Left forelimb (tissue), 1 donor: Measurements from ENCODE around the gene TCERG1L.
"Not testable (repeated sequence)": the region's sequence is repeated elsewhere in the genome, so short reads cannot be mapped to it uniquely, and the experiment has no call there.

ENCODE experiments used
- DNase-seq: peaks from one replicate; pipeline ENCODE4 v3.0.0-alpha.2; 2018; ENCODE audit warnings: low spot score

Gene TCERG1L

DNA sequence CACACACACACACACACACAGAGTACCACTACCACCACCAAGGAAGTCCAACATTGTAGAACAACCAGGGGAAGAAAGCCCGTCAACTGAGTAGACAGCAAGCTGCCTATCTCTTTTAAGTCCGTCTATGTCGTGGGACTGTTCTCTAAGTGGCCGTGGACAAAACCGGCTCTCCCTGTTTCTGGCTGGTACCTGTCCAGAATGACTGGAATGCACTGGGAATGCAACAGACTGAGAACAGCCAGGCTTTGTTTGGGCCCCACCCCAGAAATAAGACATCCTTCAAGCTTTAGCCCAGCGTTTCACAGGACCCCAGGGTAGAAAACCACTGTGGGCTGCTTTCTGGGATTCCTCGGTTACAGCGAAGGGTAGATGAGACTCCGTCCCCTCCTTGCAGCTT, 203.6 kb downstream of the TCERG1L start:
- no peak for DNase-seq

DNA sequence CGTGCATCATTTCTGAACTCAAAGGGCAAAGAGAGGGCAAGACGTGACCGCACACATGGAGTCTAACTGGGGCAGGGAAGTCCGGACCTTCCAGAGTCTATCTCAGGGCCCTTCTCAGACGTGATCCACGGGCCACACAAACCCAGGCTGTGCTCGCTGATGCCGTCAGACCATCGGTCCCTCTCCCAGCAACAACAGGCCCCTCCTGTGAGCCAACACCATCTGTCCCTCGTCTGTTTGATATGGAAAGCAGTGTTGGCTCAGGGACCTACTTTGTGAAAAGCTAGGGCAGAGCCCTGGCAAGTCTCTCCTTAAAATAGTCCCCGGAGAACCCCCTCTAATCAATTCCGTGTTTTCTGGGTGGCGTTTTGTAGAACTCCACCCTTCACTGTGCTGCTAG, 208.8 kb downstream of the TCERG1L start:
- no peak for DNase-seq

- no peak for DNase-seq
Observed at GRCh38 chr10:131102147-131102546, 209.4 kb downstream of the TCERG1L start.

DNA sequence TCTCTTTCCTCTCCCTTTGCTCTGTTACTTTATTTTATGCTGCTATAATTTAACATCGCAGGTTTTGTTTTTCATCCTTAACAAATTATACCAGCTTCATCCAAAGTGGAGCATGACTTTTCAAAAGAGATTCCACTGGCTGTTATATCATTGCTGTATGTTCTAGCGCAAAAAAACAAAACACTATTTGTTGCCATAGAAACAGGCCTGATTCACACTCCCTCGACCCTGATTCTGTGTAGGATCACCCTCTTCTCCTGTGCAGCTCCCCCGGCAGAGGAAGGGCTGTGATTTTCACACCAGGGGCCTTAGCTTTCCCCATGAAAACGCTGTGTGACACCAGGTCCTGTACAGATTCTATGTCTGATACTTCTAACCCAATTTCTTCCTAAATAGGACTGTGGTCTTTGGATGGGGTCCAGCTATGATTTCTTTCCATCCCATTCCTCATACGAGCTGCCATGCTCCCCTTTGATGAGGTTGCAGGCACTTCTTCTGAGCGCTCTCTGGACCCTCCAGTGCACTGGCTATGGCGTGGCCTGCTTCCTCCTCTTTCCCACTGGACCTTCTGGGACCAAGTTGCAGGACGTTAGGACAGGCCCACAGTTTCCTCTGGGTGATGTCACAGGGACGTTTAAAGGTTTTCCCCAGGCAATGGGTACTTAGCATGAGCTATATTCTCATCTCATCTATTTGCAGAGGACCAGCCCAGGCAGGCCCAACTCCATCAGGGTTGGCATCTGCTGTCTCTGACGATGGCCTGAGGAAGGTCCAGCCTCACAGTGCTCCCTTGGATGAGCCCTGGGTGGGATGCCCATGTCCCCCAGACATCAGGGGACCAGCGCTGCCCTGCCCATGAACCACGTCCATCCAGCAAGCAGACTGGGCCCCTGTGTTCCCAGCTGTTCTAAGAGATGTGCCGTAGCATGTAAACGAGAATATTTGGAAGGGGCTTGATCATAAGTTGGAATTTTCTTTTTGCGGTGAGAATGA, 210.8 kb downstream of the TCERG1L start:
- DNase-seq = not testable (repeated sequence)

- DNase-seq = no peak
Observed at GRCh38 chr10:131099028-131099726, 212.3 kb downstream of the TCERG1L start.

DNA sequence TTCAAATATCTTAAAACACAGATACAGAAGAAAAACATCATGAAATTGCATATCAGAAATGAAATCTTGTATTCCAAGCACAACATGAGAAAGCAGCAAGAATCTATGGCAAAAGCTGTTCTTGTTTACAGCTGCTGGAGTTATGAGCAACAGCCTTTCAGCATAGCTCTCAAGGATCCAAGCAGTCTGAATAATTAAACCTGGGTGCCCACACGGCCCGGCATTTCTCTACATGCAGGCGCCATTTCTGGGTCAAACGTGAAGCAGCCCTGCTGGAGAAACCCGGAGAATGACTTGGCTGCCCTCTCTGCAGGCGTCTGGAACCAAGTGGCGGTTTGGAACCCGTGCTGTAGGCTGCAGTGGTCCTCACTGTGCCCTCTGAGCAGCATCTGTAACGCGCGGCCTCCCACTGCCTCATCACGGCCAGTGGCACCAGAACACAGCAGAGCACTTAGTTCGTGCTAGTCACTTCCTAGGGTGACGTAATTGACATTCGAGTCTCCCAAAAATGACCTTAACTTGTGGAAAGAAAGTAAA, 213.0 kb downstream of the TCERG1L start:
- no peak for DNase-seq

GRCh38 chr10:131096031-131096430, 215.5 kb downstream of the TCERG1L start:
- no peak for DNase-seq

DNA sequence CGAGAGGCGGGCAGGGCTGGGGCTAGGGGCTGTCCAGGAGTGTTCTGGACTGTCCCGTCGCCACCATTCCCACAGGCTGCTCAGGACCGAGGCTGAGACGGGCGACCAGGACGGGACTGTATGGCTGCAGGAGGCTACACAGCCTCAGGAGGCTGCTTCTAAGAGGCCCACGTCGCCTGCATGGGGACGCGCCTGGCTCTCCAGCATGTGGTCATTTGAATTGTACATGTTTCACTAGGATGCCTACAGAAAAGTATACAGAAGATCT, 216.3 kb downstream of the TCERG1L start:
- no peak for DNase-seq

DNA sequence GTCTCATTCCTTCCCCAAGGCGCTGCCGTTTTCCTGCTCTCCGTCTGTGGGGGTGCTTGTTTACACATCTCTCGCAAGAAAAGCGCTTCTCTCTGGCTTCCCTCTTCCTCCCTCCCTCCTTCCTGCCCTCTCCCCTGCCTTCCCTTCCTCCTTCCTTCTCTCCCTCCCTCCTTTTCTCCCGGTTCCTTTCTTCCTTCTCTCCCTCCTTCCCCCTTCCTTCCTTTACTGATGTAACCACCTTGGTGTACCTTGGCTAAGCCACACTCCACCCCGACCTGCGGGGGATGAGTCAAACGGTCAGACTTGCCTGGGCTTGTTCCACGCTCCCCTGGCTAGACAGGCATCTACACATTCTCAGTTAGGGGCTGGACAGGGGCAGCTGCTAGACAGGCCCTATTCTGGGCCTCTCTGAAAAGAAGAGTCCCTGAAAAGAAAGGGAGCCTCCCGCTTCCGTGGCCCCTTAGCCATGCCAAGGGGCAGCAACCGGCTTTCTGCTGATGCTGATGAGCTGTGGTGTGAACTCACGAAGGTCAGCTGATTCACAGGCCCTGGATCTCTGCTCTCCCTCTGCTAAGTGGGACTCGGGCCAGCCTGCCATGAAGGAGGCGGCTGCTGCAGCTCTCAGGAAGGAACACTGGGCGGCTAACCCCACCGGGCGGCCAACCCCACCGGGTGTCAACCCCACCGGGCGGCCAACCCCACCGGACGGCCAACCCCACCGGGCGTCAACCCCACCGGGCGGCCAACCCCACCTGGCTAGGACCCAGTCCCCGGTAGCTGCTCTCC, 216.8 kb downstream of the TCERG1L start:
- DNase-seq = no peak

GRCh38 chr10:131093795-131094366, 217.6 kb downstream of the TCERG1L start:
- DNase-seq = no peak

GRCh38 chr10:131093346-131093745, 218.2 kb downstream of the TCERG1L start:
- no peak for DNase-seq

DNA sequence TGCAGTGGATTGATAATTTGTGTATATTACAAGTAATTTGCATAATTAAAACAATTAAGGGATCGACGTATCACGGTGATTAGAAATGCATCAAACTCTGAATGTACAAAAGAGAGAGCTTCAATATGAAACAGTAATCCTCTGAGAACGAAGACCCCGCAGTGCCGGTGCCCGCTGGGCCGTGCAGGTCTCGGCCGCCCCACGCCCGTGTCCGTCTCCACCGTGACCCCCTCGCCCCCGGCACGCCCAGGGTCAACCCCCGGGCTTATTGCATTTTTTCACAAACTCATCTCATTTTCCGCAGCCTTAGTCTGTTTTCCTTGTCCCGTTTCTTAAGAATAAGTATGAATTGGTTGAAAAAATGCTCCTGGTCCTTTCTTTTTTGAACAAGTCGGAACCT, 218.6 kb downstream of the TCERG1L start:
- no peak for DNase-seq

DNA sequence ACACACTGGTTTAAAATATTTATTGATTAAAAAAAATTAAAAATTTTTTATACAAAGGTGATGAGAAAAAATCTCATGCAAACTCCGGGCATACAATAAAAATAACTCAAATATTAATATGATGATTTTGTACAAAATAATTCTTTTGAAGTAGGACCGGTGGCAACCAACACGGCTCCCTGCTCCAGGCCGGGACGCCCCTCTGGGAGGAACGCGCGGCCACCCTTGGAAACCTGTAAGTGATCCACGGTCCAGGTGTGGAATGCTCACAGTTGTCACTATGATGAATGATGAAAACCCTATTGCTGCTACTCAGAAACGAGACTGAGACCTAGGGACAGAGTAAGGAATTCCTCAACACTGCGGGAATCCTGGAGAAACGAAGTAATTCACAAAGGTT, 219.1 kb downstream of the TCERG1L start:
- DNase-seq = no peak

DNA sequence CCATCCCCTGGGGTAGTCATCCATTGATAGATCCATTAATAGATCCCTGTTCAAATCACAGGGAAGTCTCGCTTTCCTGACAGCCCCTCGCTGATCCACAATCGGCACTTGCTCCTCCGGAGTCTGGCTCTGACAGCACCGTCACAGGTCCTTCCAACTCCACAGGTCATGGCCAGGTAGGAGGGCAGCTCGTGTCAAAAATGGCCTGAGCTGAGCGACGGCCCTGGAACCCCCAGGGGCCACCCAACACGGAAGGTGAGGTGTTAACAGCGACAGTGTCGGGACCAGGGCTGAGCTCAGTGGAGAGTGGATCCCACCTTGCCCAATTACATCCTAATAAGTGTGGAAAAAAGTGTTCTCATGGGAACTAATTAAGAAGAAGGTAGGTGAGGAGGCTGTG, 219.8 kb downstream of the TCERG1L start:
- DNase-seq = no peak

- DNase-seq = no peak
Observed at GRCh38 chr10:131090761-131091661, 220.5 kb downstream of the TCERG1L start.

- no peak for DNase-seq
Observed at GRCh38 chr10:131089861-131090260, 221.7 kb downstream of the TCERG1L start.

DNA sequence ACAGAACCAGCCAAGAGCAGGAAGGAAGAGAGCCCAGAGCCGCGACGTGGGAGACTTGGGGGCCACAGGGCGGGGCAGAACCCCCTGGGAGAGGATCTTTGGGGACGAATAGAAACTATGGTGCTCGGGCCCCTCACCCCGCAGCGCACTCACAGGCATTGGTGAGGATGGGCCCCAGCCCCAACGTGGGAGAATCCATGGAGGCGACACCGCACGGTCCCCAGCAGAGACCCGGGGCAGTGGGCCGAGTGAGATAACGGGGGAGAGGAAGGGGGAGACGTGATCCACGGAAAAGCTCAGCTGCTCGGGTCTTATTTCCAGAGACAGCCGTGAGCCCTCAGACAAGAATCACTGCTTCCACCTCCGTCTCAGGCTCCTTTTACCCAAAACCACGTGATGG, 222.4 kb downstream of the TCERG1L start:
- no peak for DNase-seq

DNA sequence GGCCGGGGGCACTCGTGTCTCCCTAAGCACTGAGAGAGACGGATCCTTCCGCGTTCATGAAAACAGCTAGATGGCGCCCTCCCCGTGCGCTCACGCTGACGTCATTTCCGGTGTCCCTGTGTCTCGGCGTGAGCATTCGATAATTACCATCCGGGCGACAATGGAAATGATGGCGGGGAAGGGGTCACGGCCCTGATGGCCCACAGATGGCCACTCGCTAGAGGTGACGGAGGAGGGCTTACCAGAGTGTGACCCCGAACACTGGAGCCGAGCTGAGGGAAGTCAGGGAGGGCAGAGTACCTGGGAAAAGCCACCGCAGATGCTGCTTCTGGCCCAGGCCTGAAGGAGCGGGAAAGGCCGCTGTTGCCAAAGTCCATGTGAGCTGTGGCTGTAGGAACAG, 222.9 kb downstream of the TCERG1L start:
- no peak for DNase-seq

GRCh38 chr10:131087464-131088215, 223.9 kb downstream of the TCERG1L start:
- no peak for DNase-seq

- no peak for DNase-seq
Observed at GRCh38 chr10:131086511-131086910, 225.0 kb downstream of the TCERG1L start.
